Peyer's patch (tissue), 4 donors: Measurements from ENCODE around the gene FN1. TPM values are rescaled to one million over a fixed set of nuclear protein-coding genes. Genes with fewer than 3 reads are reported as not detected.
A peak's percentile ranks its signal among the peaks of the same experiment; 100 is the strongest.
"Not testable (repeated sequence)": the region's sequence is repeated elsewhere in the genome, so short reads cannot be mapped to it uniquely, and the experiment has no call there.

Source experiments
- DNase-seq, 3 donors: peaks; one replicate each; pipeline ENCODE4 v3.0.0-alpha.2; 2017 to 2019
- H3K27ac ChIP-seq, 4 donors: fragments of 200-600 bp; sonication (generic); one replicate each; pipeline ENCODE4 v1.5.1; 2016 to 2019
- H3K27me3 ChIP-seq, 2 donors: fragments of 200-600 bp; sonication (generic); one replicate each; pipeline ENCODE4 v1.5.1; 2019
- H3K36me3 ChIP-seq, 3 donors: fragments of 200-600 bp; sonication (generic); one replicate each; pipeline ENCODE4 v1.5.1; 2016 to 2019
- H3K4me1 ChIP-seq, 4 donors: fragments of 200-600 bp; sonication (generic); one replicate each; pipeline ENCODE4 v1.5.1; 2016 to 2019
- H3K4me3 ChIP-seq, 4 donors: fragments of 200-600 bp; sonication (generic); 1 replicate in 3 of 4; 2 replicates in 1 of 4; pipeline ENCODE4 v1.5.1; 2016 to 2019; ENCODE audit warnings: mild to moderate bottlenecking in 1 of 4
- H3K9me3 ChIP-seq, 4 donors: fragments of 200-600 bp; sonication (generic); one replicate each; pipeline ENCODE4 v1.5.1; 2016 to 2019; ENCODE audit warnings: mild to moderate bottlenecking in 1 of 4
- POLR2A ChIP-seq, 2 donors: fragments of 450-650 bp; IDR thresholded peaks; one replicate each; pipeline ENCODE4 v1.5.1; 2017; ENCODE audit warnings: antibody characterized with exemption in 2 of 2, mild to moderate bottlenecking in 2 of 2, moderate library complexity in 2 of 2
- total RNA-seq, 4 donors: library from RNA; depleted of rRNA; stranded (reverse); fragments of >200 nt; gene quantifications; one replicate each; pipeline ENCODE4 v1.1.0, GENCODE V29; 2016
- TF ChIP-seq, protein P1 (sequence below), 6 experiments: fragments of 450-650 bp in 4 of 6; fragments of 200-600 bp in 2 of 6; sonication (generic) in 1 of 6; IDR thresholded peaks; one replicate each; pipeline ENCODE4 v1.5.1; 2017 to 2019; ENCODE audit warnings: antibody characterized with exemption in 6 of 6, mild to moderate bottlenecking in 3 of 6, moderate library complexity in 1 of 6

Gene FN1
- total RNA-seq, 4 donors from 2014 or later = 28.0 to 152 (median 72.8) TPM

DNA sequence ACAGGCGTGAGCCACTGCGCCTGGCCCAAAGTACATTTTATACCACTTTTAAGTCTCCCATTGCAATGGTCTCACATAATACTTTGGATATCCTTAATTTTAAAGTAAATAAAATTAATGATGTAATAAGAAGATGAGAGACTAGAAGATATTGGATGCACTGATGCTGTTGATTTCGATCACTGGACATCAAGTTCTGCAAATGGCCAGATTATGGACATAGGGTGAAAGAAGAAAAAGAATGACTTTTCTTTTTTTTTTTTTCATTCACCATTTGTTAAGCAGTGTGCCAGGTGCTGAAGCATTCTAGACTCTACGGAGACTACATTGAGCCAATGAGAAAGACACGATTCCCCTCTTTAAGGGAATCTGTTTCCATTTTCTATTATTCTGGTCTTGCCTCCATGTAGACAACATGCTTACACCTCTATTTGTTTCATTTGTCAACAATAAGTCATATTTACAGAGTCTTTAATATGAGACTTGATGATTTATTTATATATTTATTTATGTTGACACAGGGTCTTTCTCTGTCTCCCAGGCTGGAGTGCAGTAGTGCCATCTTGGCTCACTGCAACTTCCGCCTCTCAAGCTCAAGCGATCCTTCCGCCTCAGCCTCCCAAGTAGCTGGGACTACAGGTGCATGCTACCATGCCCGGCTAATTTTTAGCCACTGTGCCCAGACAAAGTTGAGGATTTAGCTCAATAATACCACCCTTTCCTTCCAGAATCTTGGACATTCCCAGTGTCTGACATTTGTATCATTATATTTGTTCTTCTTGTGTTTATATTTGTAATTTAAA is 23.7 kb downstream of the FN1 start:
- Histone ChIP-seq H3K9me3 (no peaks in the 10 kb centered on the region), H3K27ac (no peak overlapping the region), H3K27me3 (no peaks in the 10 kb centered on the region), H3K4me3 (no peak overlapping the region), H3K4me1 (no peaks in the 10 kb centered on the region), H3K36me3 (peaks cover 0 to 16% (median 0%) of the 10 kb centered on the region in 3 donors)
- DNase-seq = no peak
- no peak for TF ChIP-seq POLR2A (IDR thresholded peaks at IDR 0.05)
- TF ChIP-seq, protein P1, sequence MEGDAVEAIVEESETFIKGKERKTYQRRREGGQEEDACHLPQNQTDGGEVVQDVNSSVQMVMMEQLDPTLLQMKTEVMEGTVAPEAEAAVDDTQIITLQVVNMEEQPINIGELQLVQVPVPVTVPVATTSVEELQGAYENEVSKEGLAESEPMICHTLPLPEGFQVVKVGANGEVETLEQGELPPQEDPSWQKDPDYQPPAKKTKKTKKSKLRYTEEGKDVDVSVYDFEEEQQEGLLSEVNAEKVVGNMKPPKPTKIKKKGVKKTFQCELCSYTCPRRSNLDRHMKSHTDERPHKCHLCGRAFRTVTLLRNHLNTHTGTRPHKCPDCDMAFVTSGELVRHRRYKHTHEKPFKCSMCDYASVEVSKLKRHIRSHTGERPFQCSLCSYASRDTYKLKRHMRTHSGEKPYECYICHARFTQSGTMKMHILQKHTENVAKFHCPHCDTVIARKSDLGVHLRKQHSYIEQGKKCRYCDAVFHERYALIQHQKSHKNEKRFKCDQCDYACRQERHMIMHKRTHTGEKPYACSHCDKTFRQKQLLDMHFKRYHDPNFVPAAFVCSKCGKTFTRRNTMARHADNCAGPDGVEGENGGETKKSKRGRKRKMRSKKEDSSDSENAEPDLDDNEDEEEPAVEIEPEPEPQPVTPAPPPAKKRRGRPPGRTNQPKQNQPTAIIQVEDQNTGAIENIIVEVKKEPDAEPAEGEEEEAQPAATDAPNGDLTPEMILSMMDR (IDR thresholded peaks at IDR 0.05) = no peak

DNA sequence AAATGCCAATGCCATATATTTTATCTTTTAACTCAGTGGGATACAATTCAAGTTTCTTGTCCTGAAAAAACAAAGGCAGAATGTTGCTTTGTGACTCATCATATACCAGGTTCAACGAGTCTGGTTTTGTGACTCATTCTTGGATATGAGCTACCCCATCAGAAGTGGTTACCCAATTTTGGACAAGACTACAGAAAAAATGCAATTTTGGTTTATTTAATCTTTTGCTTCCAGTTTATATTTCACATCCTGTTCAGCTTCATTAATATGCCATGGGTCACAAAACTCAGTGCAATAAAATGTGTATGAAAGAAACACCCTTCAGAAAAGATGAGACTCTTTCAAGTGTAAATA is 25.0 kb downstream of the FN1 start:
- no peaks in the 10 kb centered on the region for H3K9me3 ChIP-seq
- no peak overlapping the region for H3K4me3 ChIP-seq
- no peak overlapping the region for H3K27ac ChIP-seq
- no peak for TF ChIP-seq POLR2A (IDR thresholded peaks at IDR 0.05)
- TF ChIP-seq, protein P1 (IDR thresholded peaks at IDR 0.05) = no peak
- no peaks in the 10 kb centered on the region for H3K27me3 ChIP-seq
- DNase-seq = no peak
- no peaks in the 10 kb centered on the region for H3K4me1 ChIP-seq
- peaks cover 0 to 16% (median 0%) of the 10 kb centered on the region in 3 donors for H3K36me3 ChIP-seq

DNA sequence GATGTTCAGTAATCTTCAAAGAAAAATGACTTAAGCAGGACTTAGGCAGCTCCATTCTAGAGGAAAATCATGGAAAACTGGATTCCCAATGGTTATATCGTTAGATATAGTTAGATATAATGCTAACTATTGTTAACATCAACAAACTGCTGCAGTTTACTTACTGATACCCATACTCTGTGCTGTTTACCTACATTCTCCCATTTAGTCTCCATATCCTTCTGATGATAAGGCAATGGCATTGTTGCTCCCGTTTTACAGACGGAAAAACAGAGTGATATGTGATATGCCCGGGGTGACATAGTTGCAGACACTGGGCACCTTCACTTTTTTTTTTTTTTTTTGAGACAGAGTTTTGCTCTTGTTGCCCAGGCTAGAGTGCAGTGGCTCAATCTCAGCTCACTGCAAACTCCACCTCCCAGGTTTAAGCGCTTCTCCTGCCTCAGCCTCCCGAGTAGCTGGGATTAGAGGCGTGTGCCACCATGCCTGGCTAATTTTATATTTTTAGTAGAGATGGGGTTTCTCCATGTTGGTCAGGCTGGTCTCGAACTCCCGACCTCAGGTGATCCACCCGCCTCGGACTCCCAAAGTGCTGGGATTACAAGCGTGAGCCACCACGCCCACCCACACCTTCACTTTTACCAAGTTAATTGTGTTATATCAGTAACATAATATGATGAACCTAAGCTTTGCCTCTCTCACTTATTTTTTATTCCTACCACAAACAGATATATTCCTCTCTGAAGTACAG is 25.5 kb downstream of the FN1 start:
- not testable (repeated sequence) for H3K27me3 ChIP-seq, H3K4me1 ChIP-seq, H3K9me3 ChIP-seq, DNase-seq, H3K4me3 ChIP-seq
- Histone ChIP-seq H3K36me3 (peaks cover 0 to 16% (median 0%) of the 10 kb centered on the region in 3 donors), H3K27ac (peak overlapping the region in 1 of 4 donors; percentile 6)

- no peak overlapping the region for H3K4me3 ChIP-seq
- no peaks in the 10 kb centered on the region for H3K27me3 ChIP-seq
- H3K27ac ChIP-seq = no peak overlapping the region
- no peak for DNase-seq
- no peaks in the 10 kb centered on the region for H3K4me1 ChIP-seq
- no peaks in the 10 kb centered on the region for H3K9me3 ChIP-seq
- TF ChIP-seq, protein P1 (IDR thresholded peaks at IDR 0.05) = no peak
- no peak for TF ChIP-seq POLR2A (IDR thresholded peaks at IDR 0.05)
- H3K36me3 ChIP-seq = peaks cover 0 to 16% (median 0%) of the 10 kb centered on the region in 3 donors
Measured at GRCh38 chr2:215409331-215410127, 26.3 kb downstream of the FN1 start.

DNA sequence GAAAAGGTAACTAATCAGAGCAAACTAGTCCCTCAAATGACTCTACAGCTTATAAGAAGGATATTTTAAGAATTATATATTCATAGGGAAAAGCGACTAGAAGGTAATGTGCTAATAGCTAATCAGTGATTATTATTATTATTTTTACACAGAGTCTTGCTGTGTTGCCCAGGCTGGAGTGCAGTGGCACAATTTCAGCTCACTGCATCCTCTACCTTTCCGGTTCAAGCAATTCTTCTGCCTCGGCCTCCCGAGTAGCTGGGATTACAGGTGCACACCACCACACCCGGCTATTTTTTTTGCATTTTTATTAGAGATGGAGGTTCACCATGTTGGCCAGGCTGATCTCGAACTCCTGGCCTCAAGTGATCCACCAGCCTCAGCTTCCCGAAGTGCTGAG is 27.4 kb downstream of the FN1 start:
- Histone ChIP-seq H3K36me3 (peaks cover 0 to 16% (median 0%) of the 10 kb centered on the region in 3 donors), H3K27ac (peak overlapping the region in 1 of 4 donors; percentile 22)
- not testable (repeated sequence) for DNase-seq, H3K27me3 ChIP-seq, H3K9me3 ChIP-seq, H3K4me3 ChIP-seq, H3K4me1 ChIP-seq

GRCh38 chr2:215407590-215408264 is 28.1 kb downstream of the FN1 start:
- Histone ChIP-seq H3K27ac (peak overlapping the region in 1 of 4 donors; percentile 22), H3K9me3 (no peaks in the 10 kb centered on the region), H3K36me3 (peaks cover 0 to 16% (median 0%) of the 10 kb centered on the region in 3 donors), H3K27me3 (no peaks in the 10 kb centered on the region), H3K4me3 (no peak overlapping the region), H3K4me1 (no peaks in the 10 kb centered on the region)
- DNase-seq = no peak
- TF ChIP-seq POLR2A (IDR thresholded peaks at IDR 0.05) = no peak
- TF ChIP-seq, protein P1 (IDR thresholded peaks at IDR 0.05) = no peak
